Activated CD8-positive, alpha-beta memory T cell treated with anti-CD3 and anti-CD28 coated beads, Interleukin-2, amount 50 U/mL, for 1 hour (primary cell): Measurements from ENCODE around the gene ACKR2.

Experiments used
- DNase-seq: peaks from one replicate; pipeline ENCODE4 v3.0.0-alpha.2; 2020; ENCODE audit errors: extremely low read depth

Gene ACKR2

GRCh38 chr3:42829628-42830436 lies 20.6 kb downstream of the ACKR2 start:
- no peak for DNase-seq

GRCh38 chr3:42830437-42831320 lies 21.4 kb downstream of the ACKR2 start:
- DNase-seq: no peak

- DNase-seq: peak; percentile 41
These were observed 22.1 kb downstream of the ACKR2 start for GRCh38 chr3:42831321-42831713.

GRCh38 chr3:42836150-42837123 lies 27.2 kb downstream of the ACKR2 start:
- DNase-seq: no peak

- DNase-seq: no peak
These were observed 29.3 kb downstream of the ACKR2 start for GRCh38 chr3:42838571-42838970.

- DNase-seq: peak; percentile 8
These were observed 30.4 kb downstream of the ACKR2 start for GRCh38 chr3:42839616-42840015.

- DNase-seq: no peak
These were observed 32.1 kb downstream of the ACKR2 start for GRCh38 chr3:42841332-42841731.

GRCh38 chr3:42843713-42844411 lies 34.6 kb downstream of the ACKR2 start:
- DNase-seq: no peak

- no peak for DNase-seq
These were observed 35.1 kb downstream of the ACKR2 start for GRCh38 chr3:42844412-42844713.

- DNase-seq: no peak
These were observed 35.6 kb downstream of the ACKR2 start for GRCh38 chr3:42844815-42845214.

GRCh38 chr3:42846685-42847522 lies 37.7 kb downstream of the ACKR2 start:
- no peak for DNase-seq

GRCh38 chr3:42847731-42848130 lies 38.5 kb downstream of the ACKR2 start:
- no peak for DNase-seq

GRCh38 chr3:42849017-42849416 lies 39.8 kb downstream of the ACKR2 start:
- DNase-seq: no peak

- DNase-seq: no peak
These were observed 41.0 kb downstream of the ACKR2 start for GRCh38 chr3:42850263-42850662.

GRCh38 chr3:42851228-42851834 lies 42.1 kb downstream of the ACKR2 start:
- DNase-seq: no peak

GRCh38 chr3:42852441-42852840 lies 43.2 kb downstream of the ACKR2 start:
- DNase-seq: no peak

- no peak for DNase-seq
These were observed 43.8 kb downstream of the ACKR2 start for GRCh38 chr3:42853056-42853455.

GRCh38 chr3:42853739-42854302 lies 44.6 kb downstream of the ACKR2 start:
- DNase-seq: no peak

- DNase-seq: no peak
These were observed 45.9 kb downstream of the ACKR2 start for GRCh38 chr3:42855219-42855546.
